Hematopoietic multipotent progenitor cell treated with erythropoietin and hydrocortisone succinate and interleukin-3 and kit ligand, for 8 days (in vitro differentiated cells): Measurements from ENCODE around the gene SNAP47.

Source experiments
- DNase-seq: peaks from one replicate; pipeline ENCODE4 v3.0.0-alpha.2; 2015

Gene SNAP47

DNA sequence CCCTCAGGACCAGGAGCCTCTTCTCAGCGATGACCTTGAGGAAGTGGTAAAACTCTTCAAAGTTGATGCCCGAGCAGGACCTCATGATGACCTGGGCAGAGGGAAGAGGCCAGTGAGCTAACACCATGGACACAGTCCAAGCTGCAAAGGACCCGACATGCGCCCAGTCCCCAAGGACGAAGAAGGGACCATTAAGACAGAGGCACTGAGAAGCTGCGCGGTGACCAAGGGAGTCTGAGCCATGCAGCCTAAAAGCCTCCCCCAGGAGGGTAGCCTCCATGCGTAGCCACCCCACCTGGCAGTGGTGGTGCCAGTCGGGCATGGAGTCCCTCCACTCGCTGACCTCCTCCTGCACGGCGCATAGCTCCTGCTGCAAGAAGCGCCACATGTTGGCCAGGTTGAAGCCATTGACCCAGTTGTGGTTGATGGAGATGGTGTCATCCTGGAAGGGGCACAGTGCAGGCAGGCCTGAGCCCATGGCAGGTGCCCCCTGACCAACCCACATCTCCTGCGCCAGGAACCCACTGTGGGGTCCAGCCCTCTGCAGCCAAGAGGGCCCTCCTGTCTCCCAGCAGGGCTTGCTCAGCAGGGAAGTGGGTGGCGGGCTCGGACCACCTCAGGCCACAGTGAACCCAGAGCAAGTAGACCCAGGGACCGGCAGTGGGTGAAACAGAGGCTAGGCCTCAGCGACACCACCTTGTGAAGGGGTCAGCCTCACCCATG, 2.5 kb upstream of the SNAP47 start:
- DNase-seq, result no peak

DNA sequence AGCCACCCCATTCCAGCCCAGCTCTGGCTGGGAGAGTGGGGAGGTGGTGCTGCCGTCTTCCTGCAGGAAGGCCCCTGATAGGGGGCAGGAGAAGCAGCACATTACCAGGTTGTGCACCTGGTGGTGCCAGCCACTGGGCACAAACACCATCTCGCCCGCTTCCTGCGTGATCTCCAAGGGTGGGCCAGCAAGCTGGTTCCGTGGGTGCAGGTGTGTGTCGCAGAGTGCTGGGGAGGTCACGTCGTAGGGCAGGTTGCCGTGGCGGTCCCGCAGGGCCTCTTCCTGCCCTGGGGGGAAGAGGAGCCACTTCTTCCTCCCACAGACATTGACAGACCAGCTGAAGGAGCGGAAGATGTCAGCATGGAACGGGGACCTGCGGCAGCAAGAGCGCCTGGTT, 1.9 kb upstream of the SNAP47 start:
- no peak for DNase-seq

DNA sequence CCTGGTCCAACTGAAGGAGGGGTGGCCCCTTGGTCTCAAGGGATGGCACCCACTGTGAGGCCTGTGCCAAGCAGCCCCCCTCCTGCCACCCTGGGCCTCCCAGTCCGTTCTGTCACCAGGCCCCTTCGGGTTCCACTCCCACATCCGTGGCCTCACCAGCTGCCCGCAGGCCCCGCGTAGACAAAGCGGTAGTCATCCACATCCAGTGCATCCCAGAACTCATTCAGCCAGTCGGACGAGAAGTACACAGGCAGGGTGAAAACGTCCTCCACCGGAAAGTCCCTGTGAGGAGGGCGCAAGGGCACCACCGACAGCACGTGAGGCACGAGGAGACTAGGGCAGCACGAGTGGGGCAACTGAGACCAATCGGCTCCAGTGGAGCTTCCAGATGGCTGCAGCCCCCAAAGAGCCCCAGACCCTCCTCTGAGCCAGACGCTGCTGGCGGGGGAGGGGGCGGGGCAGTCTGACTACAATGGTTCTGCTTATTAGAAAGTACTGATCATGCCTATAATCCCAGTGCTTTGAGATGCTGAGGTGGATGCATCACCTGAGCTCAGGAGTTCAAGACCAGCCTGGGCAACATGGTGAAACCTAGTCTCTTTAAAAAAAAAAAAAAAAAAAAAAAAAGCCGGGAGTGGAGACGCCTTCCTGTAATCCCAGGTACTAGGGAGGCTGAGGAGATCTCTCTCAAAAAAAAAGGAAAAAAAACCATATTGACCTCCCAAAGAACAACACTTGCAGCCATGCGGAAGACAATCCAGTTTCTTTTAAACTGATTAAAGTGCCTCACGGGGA, 1.3 kb upstream of the SNAP47 start:
- DNase-seq, result no peak

DNA sequence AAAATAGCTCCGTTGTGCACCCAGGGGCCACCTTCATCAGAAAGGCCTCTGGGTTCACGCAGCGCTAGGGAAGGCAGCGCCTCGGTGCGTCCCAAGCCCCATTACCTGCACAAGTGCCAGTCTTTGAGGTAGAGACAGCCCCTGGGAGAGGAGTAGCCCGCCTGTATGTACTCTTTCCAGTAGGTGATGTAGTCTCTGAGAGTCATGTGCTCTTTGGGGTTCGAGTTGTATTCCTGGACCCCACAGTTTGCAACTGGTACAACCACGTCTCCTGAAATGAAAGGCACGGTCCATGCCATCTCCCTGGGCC, 734 bp upstream of the SNAP47 start:
- no peak for DNase-seq

DNA sequence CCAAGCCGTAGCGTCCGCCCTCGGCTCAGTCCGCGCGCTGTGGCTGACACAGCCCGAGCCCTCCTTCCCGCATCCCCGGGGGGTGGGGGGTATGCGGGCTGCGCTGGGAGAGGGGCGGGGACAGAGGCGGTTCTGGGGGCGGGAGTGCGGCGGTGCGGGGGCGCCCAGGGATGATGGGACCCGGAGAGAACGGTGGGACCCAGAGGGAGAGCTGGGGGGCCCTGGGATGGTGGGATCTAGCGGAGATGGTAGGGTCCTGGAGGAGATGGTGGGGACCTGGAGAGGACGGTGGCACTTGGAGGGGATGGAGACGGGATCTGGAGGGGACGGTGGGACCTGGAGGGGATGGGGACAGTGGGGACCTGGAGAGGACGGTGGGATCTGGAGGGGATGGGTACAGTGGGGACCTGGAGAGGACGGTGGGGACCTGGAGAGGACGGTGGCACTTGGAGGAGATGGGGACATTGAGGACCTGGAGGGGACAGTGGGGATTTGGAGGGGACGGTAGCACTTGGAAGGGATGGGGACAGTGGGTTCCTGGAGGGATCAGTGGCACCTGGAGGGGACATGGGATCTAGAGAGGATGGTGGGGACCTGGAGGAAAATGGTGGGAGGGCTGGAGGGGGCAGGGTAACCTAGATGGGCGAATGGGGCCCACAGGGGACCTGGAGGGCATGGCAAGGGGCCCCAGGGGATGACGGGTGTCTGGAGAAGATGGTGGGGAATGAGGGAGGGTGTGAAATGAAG, 477 bp downstream of the SNAP47 start:
- no peak for DNase-seq

DNA sequence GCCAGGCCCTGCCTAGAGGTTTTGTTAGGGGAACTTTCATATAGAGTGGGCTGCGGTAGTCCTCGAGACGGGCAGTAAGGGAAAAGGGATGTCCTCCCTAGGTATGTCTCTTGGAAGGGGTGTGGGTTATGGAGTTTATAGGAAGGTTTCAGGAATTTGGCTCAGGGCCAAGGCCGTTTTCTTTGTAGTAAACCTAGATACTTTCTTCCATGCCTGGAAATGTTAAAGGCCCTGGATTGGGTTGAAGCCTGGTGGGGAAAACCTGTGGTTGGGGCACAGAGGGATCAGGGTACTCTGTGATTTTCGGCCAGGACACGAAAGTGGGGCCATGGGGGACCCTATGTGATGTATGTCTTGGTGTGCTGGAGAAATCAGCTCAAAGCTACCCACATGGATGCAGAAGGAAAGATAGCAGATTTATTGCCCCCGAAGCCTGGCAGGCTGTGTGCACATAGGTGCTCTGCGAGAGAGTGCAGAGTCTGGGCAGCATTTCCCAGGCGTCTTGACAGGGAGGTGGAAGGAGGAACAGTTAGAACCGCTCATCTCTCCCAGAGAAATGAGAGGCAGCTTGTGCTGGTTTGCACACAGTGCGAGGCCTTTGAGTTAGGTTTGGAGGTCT, 1.7 kb downstream of the SNAP47 start:
- DNase-seq, result no peak

DNA sequence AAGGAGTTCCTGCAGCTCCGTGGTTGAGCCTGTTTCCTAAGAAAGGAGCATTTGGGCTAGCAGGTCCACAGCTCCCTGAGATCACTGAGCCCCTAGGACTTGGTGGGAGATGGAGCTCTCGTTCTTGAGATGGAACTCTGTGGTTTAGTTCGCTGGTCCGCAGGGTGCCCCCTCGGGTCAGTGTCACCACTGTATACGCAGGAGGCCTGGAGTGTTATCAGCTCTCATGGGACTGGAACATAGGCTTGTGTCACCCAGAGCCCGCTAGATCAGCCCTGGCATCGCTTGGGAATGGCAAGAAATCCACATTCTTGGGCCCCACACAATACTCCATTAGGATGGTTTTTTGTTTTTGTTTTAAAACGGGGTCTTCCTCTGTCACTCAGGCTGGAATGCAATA, 3.6 kb downstream of the SNAP47 start:
- no peak for DNase-seq

DNA sequence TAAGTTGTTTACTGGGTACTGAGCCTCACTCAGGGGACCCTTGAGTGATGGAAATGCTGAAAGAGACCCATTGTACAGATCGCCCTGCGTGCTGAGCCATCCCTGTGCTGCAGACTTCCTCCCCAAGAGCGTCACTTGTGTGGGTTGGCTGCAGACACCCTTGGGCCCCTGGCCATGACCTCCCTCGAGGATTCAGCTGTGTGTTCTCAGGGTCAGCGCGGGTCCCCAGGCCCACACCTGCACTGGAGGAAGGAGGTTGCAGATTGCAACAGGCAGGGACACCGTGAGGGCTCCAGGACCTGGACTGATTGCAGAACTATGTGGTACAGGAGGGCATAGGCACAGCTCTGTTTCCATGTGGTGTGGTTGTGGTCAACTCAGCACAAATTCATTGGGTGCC, 4.4 kb downstream of the SNAP47 start:
- no peak for DNase-seq

DNA sequence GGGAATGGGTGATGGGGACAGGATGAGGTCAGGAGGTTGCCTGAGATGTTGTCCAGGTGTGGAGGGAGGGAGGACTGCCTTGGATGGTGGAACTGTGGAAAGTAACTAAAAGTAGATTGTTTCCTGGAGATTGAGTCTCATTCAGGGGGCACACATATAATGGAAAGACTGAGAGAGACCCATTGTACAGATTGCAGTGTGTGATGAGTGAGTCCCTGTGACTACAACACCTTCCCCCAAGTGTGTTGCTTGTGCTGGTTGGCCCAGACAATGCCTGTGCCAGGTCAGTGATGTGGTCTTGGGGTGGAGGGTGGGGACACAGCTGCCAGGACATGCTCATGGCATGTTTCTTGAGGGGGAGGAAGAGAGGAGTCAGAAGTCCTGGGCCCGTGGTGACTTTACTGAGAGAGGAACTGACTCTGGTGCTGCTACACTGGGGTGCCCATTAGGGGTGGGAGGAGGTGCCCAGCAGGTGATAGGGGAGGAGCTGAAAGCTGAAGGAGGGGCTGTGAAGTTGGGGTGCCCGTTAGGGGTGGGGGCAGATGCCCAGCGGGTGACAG, 5.2 kb downstream of the SNAP47 start:
- no peak for DNase-seq

DNA sequence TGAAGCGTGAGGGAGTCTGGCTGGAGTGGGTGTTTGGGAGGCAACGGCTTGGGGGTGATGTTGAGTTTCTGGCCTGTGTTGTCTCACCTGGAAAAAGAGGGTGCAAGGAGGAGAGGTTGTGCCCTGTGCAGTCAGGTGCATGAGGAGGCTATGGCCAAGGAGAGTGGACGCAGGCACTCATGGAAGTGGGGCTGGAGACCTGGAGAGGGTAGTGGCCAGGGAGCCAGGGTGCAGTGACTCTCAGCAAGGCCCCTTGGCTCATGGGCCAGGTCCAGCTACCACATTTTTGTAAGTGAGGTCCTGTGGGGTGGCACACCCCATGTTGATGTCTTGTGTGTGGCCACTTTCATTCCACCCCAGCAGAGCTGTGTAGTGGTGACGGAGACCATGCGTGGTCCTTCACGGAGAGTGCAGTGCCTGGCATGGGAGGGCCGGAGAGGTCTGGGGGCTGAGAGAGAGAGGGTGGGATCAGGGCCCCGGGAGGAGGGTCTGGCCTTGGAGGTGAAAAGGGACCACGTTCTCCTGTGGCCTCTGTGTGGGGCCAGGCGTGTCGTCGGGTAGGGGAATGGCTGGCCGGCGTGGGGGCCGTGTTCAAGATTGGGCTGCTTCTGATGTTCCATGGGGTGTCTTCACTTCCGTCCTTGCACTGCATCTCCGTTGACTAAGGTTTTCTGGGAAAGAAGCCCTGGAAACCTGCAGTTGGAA, 6.1 kb downstream of the SNAP47 start:
- no peak for DNase-seq

DNA sequence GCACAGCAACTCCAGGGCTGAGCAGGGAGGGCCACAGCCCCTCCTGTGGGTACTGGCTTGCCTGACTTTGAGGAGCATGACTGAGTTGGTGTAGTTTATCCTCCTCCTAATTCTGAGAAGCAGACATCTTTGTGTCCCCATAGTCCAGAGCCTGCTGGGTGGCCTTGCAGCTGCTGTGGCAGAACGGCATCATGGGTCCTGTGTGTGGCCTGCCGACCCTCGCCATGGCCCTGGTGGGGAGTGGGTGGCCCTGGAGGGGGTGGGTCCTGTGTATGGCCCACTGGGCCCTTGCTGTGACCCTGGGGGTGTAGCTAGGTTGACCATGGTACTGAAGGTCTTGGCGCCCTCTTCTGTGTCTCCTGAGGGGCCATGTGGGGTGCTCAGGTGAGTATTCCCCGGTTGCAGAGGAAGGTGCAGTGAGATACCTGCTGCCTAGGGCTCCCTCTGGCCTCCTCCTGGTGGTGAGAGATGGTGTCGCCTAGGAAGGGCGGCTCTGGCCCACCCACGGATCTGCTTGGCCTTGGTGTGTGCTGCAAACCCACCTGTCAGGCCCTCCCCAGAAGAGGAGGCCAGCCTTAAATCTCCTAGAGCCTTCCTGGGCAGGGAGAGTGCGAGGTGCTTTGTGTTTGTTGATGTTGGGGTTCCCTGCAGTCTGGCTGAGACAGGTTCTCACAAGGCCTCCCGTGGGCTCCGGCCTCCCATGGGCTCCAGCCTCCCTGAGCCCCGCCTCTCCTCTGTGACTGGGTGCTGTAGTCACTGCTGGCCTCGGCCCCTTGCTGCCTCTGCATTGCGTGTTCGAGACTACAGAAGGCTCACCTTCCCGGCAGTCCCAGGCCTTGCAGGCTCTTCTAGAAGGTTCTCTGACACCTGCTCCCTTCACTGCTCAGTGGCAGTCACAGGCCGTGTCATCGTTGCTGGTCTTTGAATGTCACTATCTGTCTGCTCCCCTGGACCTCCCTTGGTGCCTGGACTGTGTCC, 7.8 kb downstream of the SNAP47 start:
- DNase-seq, result no peak

DNA sequence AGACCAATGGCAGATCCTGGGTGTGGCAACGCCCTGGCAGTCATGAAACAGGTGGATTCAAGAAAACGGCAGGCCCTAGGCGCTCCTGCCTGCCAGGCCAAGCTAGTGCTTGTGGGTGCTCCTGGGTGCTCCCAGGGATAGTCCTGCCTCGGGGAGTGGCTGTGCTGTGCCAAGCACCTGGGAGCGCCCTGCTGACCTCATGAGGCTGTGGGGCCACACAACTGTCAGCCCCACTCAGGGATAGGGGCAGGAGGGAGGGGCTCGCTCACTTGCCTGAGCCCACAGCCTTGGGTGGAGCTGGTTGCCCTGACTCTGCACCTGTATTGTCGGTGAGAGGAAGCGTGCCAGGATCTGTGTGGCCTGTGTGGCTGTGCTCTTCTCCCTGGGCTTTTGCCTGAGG, 9.4 kb downstream of the SNAP47 start:
- DNase-seq, result no peak

DNA sequence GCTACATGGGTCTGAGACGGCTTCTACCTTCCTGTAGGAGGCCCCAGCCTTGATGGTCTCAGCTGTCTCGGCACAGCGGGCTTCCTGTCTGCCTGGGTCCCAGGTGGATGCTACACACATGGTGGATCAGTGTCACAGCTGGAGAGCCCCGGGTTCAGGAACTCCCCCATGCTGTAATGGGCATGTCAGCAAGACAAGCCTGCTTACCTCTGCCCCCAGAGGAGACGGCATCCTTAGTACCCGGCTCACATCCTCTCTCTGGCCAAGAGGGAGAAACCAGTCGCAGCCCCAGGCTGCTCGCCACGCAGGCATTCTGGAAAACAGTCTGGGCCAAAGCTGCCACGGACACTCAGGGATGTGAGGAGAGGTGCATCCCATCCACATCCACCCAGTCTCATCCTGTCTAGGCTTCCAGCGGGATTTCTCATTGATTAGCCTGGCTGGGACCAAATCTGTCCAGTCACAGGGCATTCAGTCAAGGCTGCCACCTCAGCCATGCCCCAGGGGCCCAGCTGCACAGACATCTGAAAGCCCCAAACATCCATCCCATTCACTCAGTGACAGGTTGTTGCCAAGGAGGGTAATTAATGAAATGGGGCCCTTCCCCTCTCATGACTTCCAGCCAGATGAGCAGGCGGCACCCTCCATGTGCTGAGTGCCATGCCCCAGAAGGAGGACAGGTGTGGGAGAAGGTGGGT, 10.5 kb downstream of the SNAP47 start:
- no peak for DNase-seq

DNA sequence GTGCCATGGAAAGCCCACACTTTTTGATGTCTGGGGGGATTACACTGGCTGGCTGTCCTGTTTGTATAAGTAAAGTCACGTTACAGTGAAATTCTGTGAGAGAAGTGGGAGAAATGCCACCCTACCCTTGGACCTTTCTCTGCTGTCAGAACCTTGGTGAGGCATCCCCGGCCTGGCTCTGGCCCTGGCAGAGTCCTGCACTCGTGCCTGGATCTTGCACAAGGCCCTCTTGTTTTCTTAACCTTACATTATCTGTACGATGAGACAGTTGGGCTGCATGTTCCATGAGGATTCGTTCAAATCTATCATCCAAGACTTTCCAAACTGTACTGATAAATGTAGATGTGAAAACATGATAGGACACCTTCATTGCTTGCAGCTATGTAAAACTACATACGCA, 11.4 kb downstream of the SNAP47 start:
- DNase-seq, result no peak

DNA sequence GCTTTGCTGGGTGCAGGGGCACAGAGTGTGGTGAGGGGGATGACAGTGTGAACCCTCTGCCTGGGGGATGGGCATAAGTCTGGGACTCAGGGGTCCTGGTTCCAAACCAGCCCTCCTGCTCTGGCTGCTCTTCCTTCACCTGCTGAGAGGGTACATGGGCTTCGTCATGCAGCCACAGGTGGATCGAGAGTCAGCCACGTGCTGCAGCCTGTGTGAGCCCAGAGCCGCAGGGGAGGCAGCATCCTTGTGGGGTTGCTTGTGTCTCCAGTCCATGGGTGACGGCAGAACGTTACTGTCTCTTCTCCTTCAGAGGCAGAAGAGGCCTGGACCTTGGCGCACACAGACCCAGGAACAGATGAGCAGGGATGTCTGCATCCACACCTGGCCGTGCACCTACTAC, 12.1 kb downstream of the SNAP47 start:
- DNase-seq, result no peak

DNA sequence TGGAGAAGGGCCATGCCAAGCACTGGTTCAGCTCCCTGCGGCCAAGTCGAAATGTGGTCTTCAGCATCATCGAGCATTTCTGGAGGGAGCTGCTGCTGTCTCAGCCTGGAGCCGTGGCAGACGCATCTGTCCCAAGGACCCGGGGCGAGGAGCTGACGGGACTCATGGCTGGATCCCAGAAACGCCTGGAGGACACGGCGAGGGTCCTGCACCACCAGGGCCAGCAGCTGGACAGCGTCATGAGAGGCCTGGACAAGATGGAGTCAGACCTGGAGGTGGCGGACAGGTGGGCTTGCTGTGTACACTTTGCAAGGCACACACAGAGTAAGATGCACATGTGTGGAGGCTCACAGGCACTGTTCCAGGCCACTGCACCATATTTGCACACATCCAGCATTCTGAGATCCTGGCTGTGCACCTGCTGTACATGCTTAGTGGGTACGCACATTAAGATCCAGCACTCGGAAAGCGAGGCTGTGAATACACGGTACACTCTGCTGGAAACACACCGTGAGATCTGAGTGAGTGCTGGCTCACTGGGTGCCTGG, 12.8 kb downstream of the SNAP47 start:
- DNase-seq, result no peak

DNA sequence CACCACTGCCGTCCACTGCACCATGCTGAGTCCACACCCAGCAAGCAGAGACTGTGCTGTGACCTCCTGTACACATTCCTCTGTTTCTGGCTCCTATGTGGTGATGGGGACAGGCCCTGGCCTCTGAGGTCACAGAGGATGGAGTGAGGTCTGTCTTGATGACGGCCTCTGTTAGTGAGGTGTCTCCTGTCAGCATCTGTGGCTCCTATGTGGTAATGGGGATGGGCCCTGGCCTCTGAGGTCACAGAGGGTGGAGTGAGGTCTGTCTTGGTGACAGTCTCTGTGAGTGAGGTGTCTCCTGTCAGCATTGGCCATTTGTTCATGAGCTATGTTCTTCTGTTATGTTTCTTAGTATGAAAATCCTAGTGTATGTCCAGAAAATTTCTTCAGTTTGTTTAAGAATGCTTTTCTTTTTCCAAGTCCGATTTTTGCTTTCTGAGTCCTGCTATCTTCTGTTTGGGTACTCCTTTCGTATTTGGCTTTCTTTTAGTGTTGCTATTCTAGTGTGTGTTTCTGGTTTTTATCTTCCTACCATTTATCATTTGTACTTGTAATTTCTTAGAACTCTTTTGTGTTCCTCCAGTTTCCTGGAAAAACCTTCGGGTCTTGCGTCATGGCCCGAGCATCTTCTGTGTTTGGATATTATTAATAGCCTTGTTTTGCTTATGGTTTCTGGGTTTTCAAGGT, 13.4 kb downstream of the SNAP47 start:
- DNase-seq, result peak; percentile 91

DNA sequence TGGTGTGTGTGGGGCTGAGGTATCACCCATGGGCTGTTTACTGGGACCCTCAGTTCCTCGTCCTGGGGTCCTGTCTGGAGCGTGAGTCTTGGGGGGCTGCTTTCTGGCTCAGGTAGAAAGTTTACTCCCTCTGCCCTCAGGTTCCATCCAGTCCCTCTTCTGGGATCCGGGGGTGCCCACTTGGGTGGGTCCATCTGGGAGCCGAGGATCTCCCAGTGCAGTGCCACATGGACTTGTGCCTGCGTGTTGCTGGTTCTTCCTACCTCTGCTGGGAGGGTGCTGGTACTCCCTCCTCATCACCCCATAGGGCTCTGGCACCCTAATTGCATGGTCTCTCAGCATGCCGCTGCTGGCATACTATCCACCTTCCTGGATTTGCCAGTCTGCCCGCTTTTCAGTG, 14.0 kb downstream of the SNAP47 start:
- DNase-seq, result no peak

DNA sequence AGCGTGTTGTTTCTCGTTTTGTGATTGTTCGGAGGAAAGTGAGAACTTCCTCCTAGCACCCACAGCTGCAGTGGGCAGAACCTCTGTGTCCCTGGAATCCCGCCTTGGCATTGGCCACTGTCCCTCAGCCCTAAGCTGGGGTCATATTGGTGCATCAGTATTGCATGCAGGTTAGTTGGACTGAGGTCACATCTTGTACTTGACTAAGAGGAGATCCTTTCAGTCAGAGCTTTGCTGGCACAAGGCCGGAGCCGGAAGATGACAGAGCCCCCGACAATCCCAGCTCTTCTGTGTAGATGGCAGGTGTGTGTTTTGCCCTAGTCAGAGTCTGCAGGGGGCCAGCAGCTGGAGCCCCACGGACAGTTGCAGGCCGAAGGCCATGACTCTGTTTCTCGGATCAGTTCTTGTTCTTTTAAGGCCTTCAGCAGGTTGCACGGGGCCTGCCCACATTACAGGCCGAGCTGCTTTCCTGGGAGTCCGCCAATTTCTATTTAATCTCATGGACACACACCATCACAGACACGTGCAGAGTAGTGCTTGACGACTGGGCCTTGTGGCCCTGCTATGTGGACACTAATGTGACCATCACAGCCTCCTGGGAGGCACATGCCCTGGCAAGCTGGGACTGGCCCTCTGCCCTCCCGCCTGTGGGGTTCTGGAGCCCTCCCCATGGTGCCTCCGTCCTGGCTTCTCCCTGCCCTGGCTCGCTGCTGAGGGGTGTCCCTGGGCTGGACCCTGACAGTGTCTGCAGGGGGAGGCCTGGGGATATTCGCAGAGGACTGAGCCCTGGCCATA, 14.9 kb downstream of the SNAP47 start:
- DNase-seq, result peak; percentile 82
